H1 (cell line): ENCODE results near the gene PACSIN2. TPM values are rescaled to one million over a fixed set of nuclear protein-coding genes. Genes with fewer than 3 reads are reported as not detected.

Source experiments
- CTCF ChIA-PET: fragments of 300-600 bp; sonication (Branson Sonifier 250); formaldehyde crosslinking; loops from one replicate; lab custom pipeline; 2021; ENCODE audit not compliant: partially characterized antibody; lab: Charles Lee
- POLR2A ChIA-PET: fragments of 300-600 bp; sonication (Branson Sonifier 250); formaldehyde crosslinking; loops from one replicate; lab custom pipeline; 2021; ENCODE audit warnings: inconsistent platforms; ENCODE audit not compliant: partially characterized antibody; lab: Charles Lee
- DNase-seq, 2 experiments: peaks; one replicate each; pipeline versions ENCODE4 v3.0.0 to v3.0.0-alpha.2; 2010 to 2022; ENCODE audit warnings: low spot score in 2 of 2, low read depth in 1 of 2, mixed read lengths in 1 of 2
- FAIRE-seq: peaks from 2 replicates; lab custom pipeline; 2011; peaks lifted over from hg19 to GRCh38; lab: Jason Lieb, UNC
- H2AFZ ChIP-seq: 2 replicates; pipeline ENCODE4 v1.8.1; 2012; ENCODE audit warnings: low read length, inconsistent platforms
- H2AK5ac ChIP-seq: 2 replicates; pipeline ENCODE4 v1.6.1; 2013; ENCODE audit warnings: low read depth, low read length
- H2BK120ac ChIP-seq: replicated peaks from 2 replicates; pipeline ENCODE3; 2013; ENCODE audit warnings: low read depth, low read length, inconsistent platforms
- H2BK12ac ChIP-seq: 2 replicates; pipeline ENCODE4 v1.6.1; 2013; ENCODE audit warnings: low read depth, low read length
- H2BK15ac ChIP-seq: 2 replicates; pipeline ENCODE4 v1.6.1; 2013; ENCODE audit warnings: low read length
- H2BK20ac ChIP-seq: 2 replicates; pipeline ENCODE4 v1.6.1; 2013; ENCODE audit warnings: low read length
- H2BK5ac ChIP-seq: 2 replicates; pipeline ENCODE4 v1.6.1; 2013; ENCODE audit warnings: low read depth, low read length
- H3K14ac ChIP-seq: 2 replicates; pipeline ENCODE4 v1.6.1; 2013; ENCODE audit warnings: inconsistent platforms; ENCODE audit not compliant: insufficient read length
- H3K18ac ChIP-seq: 2 replicates; pipeline ENCODE4 v1.6.1; 2013; ENCODE audit warnings: low read length; ENCODE audit errors: extremely low read depth
- H3K23ac ChIP-seq: 2 replicates; pipeline ENCODE4 v1.6.1; 2013; ENCODE audit warnings: inconsistent platforms; ENCODE audit not compliant: insufficient read length
- H3K23me2 ChIP-seq: 2 replicates; pipeline ENCODE4 v1.6.1; 2013; ENCODE audit warnings: low read depth, low read length
- H3K27ac ChIP-seq: 2 replicates; pipeline ENCODE4 v1.6.1; 2011; ENCODE audit warnings: low read depth, low read length, inconsistent platforms
- H3K27me3 ChIP-seq, 4 experiments: replicated peaks in 1 of 4; 1 replicate in 1 of 4; 2 replicates in 3 of 4; pipeline versions ENCODE4 v1.6.1 to v1.8.1; 2011 to 2013; ENCODE audit warnings: low read length in 3 of 4, mild to moderate bottlenecking in 3 of 4, inconsistent platforms in 2 of 4, mixed read lengths in 2 of 4, moderate library complexity in 1 of 4; ENCODE audit not compliant: control insufficient read depth in 3 of 4, insufficient read depth in 3 of 4; ENCODE audit errors: extremely low read depth in 1 of 4
- H3K36me3 ChIP-seq, 4 experiments: 2 replicates each; pipeline versions ENCODE4 v1.6.1 to v1.8.1; 2011 to 2013; ENCODE audit warnings: mild to moderate bottlenecking in 4 of 4, low read length in 3 of 4, moderate library complexity in 2 of 4, control low read depth in 1 of 4, inconsistent platforms in 1 of 4; ENCODE audit not compliant: insufficient read depth in 4 of 4, control insufficient read depth in 2 of 4
- H3K4ac ChIP-seq: replicated peaks from 2 replicates; pipeline ENCODE3; 2013; ENCODE audit warnings: low read length, low read depth, mixed read lengths, inconsistent platforms; ENCODE audit not compliant: insufficient read length
- H3K4me1 ChIP-seq, 4 experiments: replicated peaks in 1 of 4; 1 replicate in 1 of 4; 2 replicates in 3 of 4; pipeline versions ENCODE4 v1.6.1 to v1.8.1; 2011 to 2013; ENCODE audit warnings: low read length in 3 of 4, inconsistent platforms in 2 of 4, mixed read lengths in 1 of 4; ENCODE audit not compliant: insufficient read depth in 4 of 4, control insufficient read depth in 3 of 4
- H3K4me2 ChIP-seq, 2 experiments: 2 replicates each; pipeline versions ENCODE4 v1.6.1 to v1.8.1; 2011 to 2013; ENCODE audit warnings: low read depth in 2 of 2, low read length in 2 of 2, control low read depth in 1 of 2, inconsistent platforms in 1 of 2, mild to moderate bottlenecking in 1 of 2; ENCODE audit not compliant: insufficient read depth in 1 of 2
- H3K4me3 ChIP-seq, 4 experiments: fragments of 200-600, 300-600 bp in 1 of 4; sonication (generic), shearing (Covaris generic), sonication (Bioruptor Twin) in 1 of 4; 2 replicates each; pipeline versions ENCODE4 v1.5.1 to v1.8.1; 2011 to 2016; ENCODE audit warnings: low read length in 4 of 4, low read depth in 3 of 4, control low read depth in 2 of 4, inconsistent platforms in 2 of 4, mild to moderate bottlenecking in 2 of 4, mixed read lengths in 1 of 4, moderate library complexity in 1 of 4; ENCODE audit not compliant: insufficient read depth in 2 of 4; ENCODE audit errors: extremely low read depth in 1 of 4
- H3K56ac ChIP-seq: replicated peaks from 2 replicates; pipeline ENCODE3; 2013; ENCODE audit warnings: low read depth, mild to moderate bottlenecking, mixed read lengths, low read length, inconsistent platforms; ENCODE audit not compliant: insufficient read length
- H3K79me1 ChIP-seq: 2 replicates; pipeline ENCODE4 v1.6.1; 2013; ENCODE audit warnings: low read depth, low read length, control low read depth
- H3K79me2 ChIP-seq, 2 experiments: 2 replicates each; pipeline versions ENCODE4 v1.6.1 to v1.8.1; 2012 to 2013; ENCODE audit warnings: low read length in 2 of 2, mild to moderate bottlenecking in 2 of 2, inconsistent platforms in 1 of 2; ENCODE audit not compliant: insufficient read depth in 2 of 2, control insufficient read depth in 1 of 2
- H3K9ac ChIP-seq, 4 experiments: replicated peaks in 1 of 4; 1 replicate in 1 of 4; 2 replicates in 3 of 4; pipeline versions ENCODE4 v1.6.1 to v1.8.1; 2011 to 2013; ENCODE audit warnings: low read depth in 3 of 4, low read length in 3 of 4, control low read depth in 2 of 4, mild to moderate bottlenecking in 2 of 4, moderate library complexity in 2 of 4, inconsistent platforms in 1 of 4; ENCODE audit errors: extremely low read depth in 1 of 4
- H3K9me3 ChIP-seq, 2 experiments: 2 replicates each; pipeline versions ENCODE4 v1.6.1 to v1.8.1; 2012 to 2013; ENCODE audit warnings: mild to moderate bottlenecking in 2 of 2, moderate library complexity in 2 of 2, control low read depth in 1 of 2, inconsistent platforms in 1 of 2, low read depth in 1 of 2, low read length in 1 of 2, mixed read lengths in 1 of 2; ENCODE audit not compliant: insufficient read depth in 2 of 2
- H4K20me1 ChIP-seq, 2 experiments: replicated peaks in 1 of 2; 2 replicates each; pipeline versions ENCODE3 to v1.8.1; 2011 to 2013; ENCODE audit warnings: inconsistent platforms in 2 of 2, low read length in 2 of 2, mild to moderate bottlenecking in 1 of 2; ENCODE audit not compliant: insufficient read depth in 2 of 2, control insufficient read depth in 1 of 2
- H4K5ac ChIP-seq: 2 replicates; pipeline ENCODE4 v1.6.1; 2013; ENCODE audit warnings: low read length, low read depth, mixed read lengths, inconsistent platforms; ENCODE audit not compliant: insufficient read length
- H4K8ac ChIP-seq: 2 replicates; pipeline ENCODE4 v1.8.0; 2013; ENCODE audit warnings: mild to moderate bottlenecking, moderate library complexity, low read length, inconsistent platforms; ENCODE audit not compliant: insufficient read depth; ENCODE audit errors: extremely low read depth
- H4K91ac ChIP-seq: replicated peaks from 2 replicates; pipeline ENCODE3; 2013; ENCODE audit warnings: low read length, mixed read lengths, inconsistent platforms; ENCODE audit not compliant: insufficient read length
- RAD21 ChIP-seq, 2 experiments: IDR thresholded peaks in 1 of 2; conservative IDR thresholded peaks in 1 of 2; 2 replicates each; pipeline ENCODE4 v1.6.1; 2011; ENCODE audit warnings: low read depth in 2 of 2, low read length in 2 of 2, improper control_type of control experiment in 1 of 2, inconsistent platforms in 1 of 2, mild to moderate bottlenecking in 1 of 2, moderate library complexity in 1 of 2
- WGBS, 2 experiments: shearing (Covaris generic) in 1 of 2; methylation state at CpG; one replicate each; pipeline versions ENCODE4 v1.1.6 to v1.1.7; 2013 to 2015; ENCODE audit warnings: low lambda C conversion rate in 2 of 2, mixed read lengths in 2 of 2, inconsistent platforms in 1 of 2, low coverage in 1 of 2, missing lambda C conversion rate in 1 of 2; ENCODE audit not compliant: insufficient replicate concordance in 2 of 2, insufficient coverage in 1 of 2, insufficient read length in 1 of 2; ENCODE audit errors: extremely low coverage in 1 of 2, missing lambda C conversion rate in 1 of 2; 5-methylcytosine and 5-hydroxymethylcytosine counted together
- polyA plus RNA-seq, 7 experiments: library from polyadenylated mRNA; depleted of rRNA in 3 of 7; stranded (reverse) in 5 of 7; unstranded in 2 of 7; fragments of >200 nt in 5 of 7; fragments of 200-250 nt in 2 of 7; gene quantifications; 1 replicate in 5 of 7; 2 replicates in 1 of 7; 4 replicates in 1 of 7; pipeline versions ENCODE4 v1.2.1 to v1.2.3, GENCODE V29; 2011 to 2013; ENCODE audit warnings: missing spikeins in 2 of 7, mixed read lengths in 2 of 7
- total RNA-seq: library from RNA; stranded (reverse); fragmentation: NEBNext Ultra II Directional; extraction: Animal tissue kit (Norgen Biotek cat#: 25700); gene quantifications from 2 replicates; pipeline ENCODE4 v1.2.1, GENCODE V29; 2021
- TF ChIP-seq, protein P1 (sequence below), 3 experiments: IDR thresholded peaks; 1 replicate in 2 of 3; 2 replicates in 1 of 3; pipeline versions ENCODE4 v1.5.1 to v1.6.1; 2011; ENCODE audit warnings: low read length in 3 of 3, mild to moderate bottlenecking in 3 of 3, inconsistent platforms in 2 of 3, low read depth in 1 of 3, moderate library complexity in 1 of 3; ENCODE audit not compliant: insufficient read depth in 1 of 3; ENCODE audit errors: control extremely low read depth in 1 of 3

The PACSIN2 gene
- total and polyA plus RNA-seq, 2 of the 8 experiments (the other 6 are each of a cell fraction or from before 2014, with no cell fraction given), result 44.8 to 64.2 TPM

DNA sequence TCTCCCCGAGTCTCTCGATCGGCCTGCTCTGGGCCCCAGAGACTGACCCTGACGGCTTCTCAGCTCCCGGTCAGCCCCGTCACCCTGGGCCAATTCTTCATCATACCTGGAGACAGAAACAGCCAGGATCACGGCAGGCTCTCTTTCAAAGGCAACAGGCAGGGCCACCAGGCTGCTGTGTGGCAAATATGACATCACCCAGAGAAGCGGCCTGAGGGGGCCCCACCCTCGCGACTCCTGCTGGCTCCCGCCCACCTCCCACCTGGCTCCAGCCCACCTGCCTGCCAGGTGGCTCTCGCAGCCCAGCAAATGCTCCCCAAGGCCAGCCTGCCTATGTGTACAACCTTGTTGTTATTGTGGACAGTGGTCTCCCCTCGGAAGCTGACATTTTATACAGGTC lies 24.9 kb upstream of the PACSIN2 start:
- H3K9me3 ChIP-seq, result no peaks in the 10 kb centered on the region; a peak in 1 of 4 replicates
- DNase-seq, result no peak
- no peak overlapping the region for H2BK12ac ChIP-seq
- no peaks in the 10 kb centered on the region for H3K79me1 ChIP-seq
- TF ChIP-seq RAD21 (IDR thresholded peaks at IDR 0.05 in 1 of 2, conservative IDR thresholded peaks at IDR 0.05 in 1 of 2; ENCODE audit: low read depth in 2 of 2, low read length in 2 of 2), result no peak
- TF ChIP-seq, protein P1, sequence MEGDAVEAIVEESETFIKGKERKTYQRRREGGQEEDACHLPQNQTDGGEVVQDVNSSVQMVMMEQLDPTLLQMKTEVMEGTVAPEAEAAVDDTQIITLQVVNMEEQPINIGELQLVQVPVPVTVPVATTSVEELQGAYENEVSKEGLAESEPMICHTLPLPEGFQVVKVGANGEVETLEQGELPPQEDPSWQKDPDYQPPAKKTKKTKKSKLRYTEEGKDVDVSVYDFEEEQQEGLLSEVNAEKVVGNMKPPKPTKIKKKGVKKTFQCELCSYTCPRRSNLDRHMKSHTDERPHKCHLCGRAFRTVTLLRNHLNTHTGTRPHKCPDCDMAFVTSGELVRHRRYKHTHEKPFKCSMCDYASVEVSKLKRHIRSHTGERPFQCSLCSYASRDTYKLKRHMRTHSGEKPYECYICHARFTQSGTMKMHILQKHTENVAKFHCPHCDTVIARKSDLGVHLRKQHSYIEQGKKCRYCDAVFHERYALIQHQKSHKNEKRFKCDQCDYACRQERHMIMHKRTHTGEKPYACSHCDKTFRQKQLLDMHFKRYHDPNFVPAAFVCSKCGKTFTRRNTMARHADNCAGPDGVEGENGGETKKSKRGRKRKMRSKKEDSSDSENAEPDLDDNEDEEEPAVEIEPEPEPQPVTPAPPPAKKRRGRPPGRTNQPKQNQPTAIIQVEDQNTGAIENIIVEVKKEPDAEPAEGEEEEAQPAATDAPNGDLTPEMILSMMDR (IDR thresholded peaks at IDR 0.05; ENCODE audit: control extremely low read depth in 1 of 3, insufficient read depth in 1 of 3, low read depth in 1 of 3, low read length in 3 of 3), result no peak
- TF ChIP-seq, all 59 proteins: peak for 0
- H3K23ac ChIP-seq, result no peak overlapping the region
- no peak overlapping the region for H3K4me2 ChIP-seq
- no peaks in the 10 kb centered on the region for H3K36me3 ChIP-seq
- no peak overlapping the region for H3K56ac ChIP-seq
- H2AFZ ChIP-seq, result no peak overlapping the region
- H3K4me1 ChIP-seq, result peaks cover 0 to 3% (median 0%) of the 10 kb centered on the region in 4 experiments; a peak in 2 of 7 replicates
- peak overlapping the region; percentile 75; the same call in 1 of the 2 replicates for H2BK5ac ChIP-seq
- no peak overlapping the region for H4K8ac ChIP-seq
- no peak overlapping the region for H3K4me3 ChIP-seq
- H3K4ac ChIP-seq, result no peak overlapping the region
- no peak overlapping the region for H4K91ac ChIP-seq
- no peaks in the 10 kb centered on the region for H3K27me3 ChIP-seq
- ChIA-PET CTCF (interaction anchor here (0.6 to 2.2 kb wide), 8 partner anchors 11 to 178 kb away, joined by 3 to 7 read pairs (median 5); no protein-coding TSS in a partner anchor), POLR2A (interaction anchor here (0.6 to 1.6 kb wide), 6 partner anchors 11 to 425 kb away, joined by 3 to 6 read pairs (median 3); partner anchors contain the start of genes PACSIN2 and POLDIP3)
- no peak overlapping the region for H3K27ac ChIP-seq
- H2BK20ac ChIP-seq, result no peak overlapping the region
- H3K79me2 ChIP-seq, result no peaks in the 10 kb centered on the region
- H3K23me2 ChIP-seq, result no peaks in the 10 kb centered on the region
- no peak for FAIRE-seq
- no peak overlapping the region for H3K9ac ChIP-seq
- no peaks in the 10 kb centered on the region for H4K20me1 ChIP-seq
- WGBS, 2 experiments, result 84% methylated on average over 13 of the region's 13 CpGs; no CpG with 5 or more reads in 1 of the 2 experiments
- H4K5ac ChIP-seq, result no peak overlapping the region
- H2BK15ac ChIP-seq, result 0 out of 2 replicates have a peak overlapping the region, but pooled peaks have one; percentile 61
- no peak overlapping the region for H3K14ac ChIP-seq
- H3K18ac ChIP-seq, result no peak overlapping the region
- no peak overlapping the region for H2BK120ac ChIP-seq
- H2AK5ac ChIP-seq, result no peak overlapping the region
